Activated CD8-positive, alpha-beta memory T cell treated with anti-CD3 and anti-CD28 coated beads for 48 hours (primary cell): ENCODE data around the gene MESP2.

Source experiments
- DNase-seq, 3 experiments: peaks; one replicate each; pipeline ENCODE4 v3.0.0-alpha.2; 2020; ENCODE audit warnings: low read depth in 2 of 3, low spot score in 2 of 3

Gene MESP2

GRCh38 chr15:89814112-89814742, 38.1 kb downstream of the MESP2 start:
- DNase-seq: no peak

GRCh38 chr15:89815769-89816168, 39.6 kb downstream of the MESP2 start:
- no peak for DNase-seq

GRCh38 chr15:89817701-89818280, 41.7 kb downstream of the MESP2 start:
- DNase-seq: no peak

GRCh38 chr15:89818287-89818686, 42.2 kb downstream of the MESP2 start:
- DNase-seq: no peak

GRCh38 chr15:89820666-89821611, 44.8 kb downstream of the MESP2 start:
- DNase-seq: no peak

- no peak for DNase-seq
Measured at GRCh38 chr15:89822026-89822425, 45.9 kb downstream of the MESP2 start.

GRCh38 chr15:89822611-89822950, 46.4 kb downstream of the MESP2 start:
- DNase-seq: no peak

- DNase-seq: no peak
Measured at GRCh38 chr15:89822951-89823711, 47.0 kb downstream of the MESP2 start.

- DNase-seq: no peak
Measured at GRCh38 chr15:89823836-89824606, 47.9 kb downstream of the MESP2 start.

GRCh38 chr15:89824607-89824867, 48.4 kb downstream of the MESP2 start:
- no peak for DNase-seq

- DNase-seq: no peak
Measured at GRCh38 chr15:89825271-89825940, 49.3 kb downstream of the MESP2 start.

- no peak for DNase-seq
Measured at GRCh38 chr15:89826671-89827655, 50.8 kb downstream of the MESP2 start.

- DNase-seq: no peak
Measured at GRCh38 chr15:89827829-89828228, 51.7 kb downstream of the MESP2 start.
